Hematopoietic multipotent progenitor cell treated with erythropoietin and hydrocortisone succinate and interleukin-3 and kit ligand, for 8 days (in vitro differentiated cells): Measurements from ENCODE around the gene ORM2.
"Not testable (repeated sequence)": the region's sequence is repeated elsewhere in the genome, so short reads cannot be mapped to it uniquely, and the experiment has no call there.

ENCODE experiments used
- DNase-seq: peaks from one replicate; pipeline ENCODE4 v3.0.0-alpha.2; 2015

ORM2 gene

DNA sequence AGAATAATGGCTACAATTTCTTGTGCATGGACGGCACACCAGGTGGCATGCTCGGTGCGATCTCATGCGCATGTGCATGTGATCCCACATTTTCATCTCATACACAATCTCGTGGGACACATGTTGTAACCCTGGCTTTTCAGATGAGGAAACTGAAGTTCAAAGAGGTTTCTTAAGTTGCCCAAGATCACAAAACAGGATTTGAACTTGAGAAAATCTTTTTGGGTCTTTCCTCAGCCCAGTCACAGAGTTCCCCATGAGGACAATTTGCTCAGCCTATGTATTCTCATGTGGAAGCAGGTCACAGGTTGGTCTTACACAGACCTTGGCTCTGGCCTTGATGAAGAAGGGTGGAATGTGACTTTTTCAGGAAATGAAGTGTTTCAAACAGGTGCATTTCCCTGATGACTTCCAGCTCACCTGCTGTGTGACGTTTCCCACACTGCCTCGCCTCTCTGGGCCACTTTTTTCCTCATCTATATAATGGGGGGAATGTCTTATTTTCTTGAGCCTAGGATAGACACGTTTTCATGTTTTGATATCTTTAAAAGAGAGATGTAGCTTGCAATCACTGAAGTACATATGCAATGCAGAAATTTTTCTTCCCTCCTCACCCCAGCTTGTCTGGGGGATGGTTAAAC, 13.8 kb upstream of the ORM2 start:
- DNase-seq: no peak

GRCh38 chr9:114316605-114317230, 13.0 kb upstream of the ORM2 start:
- no peak for DNase-seq

DNA sequence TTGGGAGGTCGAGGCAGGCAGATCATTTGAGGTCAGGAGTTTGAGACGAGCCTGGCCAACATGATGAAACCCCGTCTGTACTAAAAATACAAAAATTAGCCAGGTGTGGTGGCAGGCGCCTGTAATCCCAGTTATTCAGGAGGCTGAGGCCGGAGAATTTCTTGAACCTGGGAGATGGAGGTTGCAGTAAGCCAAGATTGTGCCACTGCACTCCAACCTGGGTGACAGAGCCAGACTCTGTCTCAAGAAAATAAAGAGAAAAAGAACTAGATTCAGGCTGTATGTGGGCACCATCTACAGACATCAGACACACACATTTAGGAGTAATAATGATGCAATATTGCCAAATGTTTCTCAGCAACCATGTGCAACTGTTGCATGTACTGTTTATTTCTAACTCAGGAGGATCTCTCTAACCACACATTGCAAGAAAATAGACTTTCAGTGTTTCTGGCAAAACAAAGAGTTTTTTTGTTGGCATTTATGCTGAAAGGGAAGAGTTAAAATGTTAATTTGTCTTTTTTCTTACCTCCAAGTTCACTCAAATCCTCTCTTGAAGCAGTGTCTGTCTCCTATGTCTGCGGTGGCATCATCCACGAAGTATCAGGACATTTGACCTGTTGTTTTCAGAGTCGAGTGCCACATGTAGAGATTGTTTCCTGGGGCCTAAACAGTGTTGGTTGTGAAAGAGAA, 11.9 kb upstream of the ORM2 start:
- DNase-seq: no peak

GRCh38 chr9:114318416-114318815, 11.3 kb upstream of the ORM2 start:
- DNase-seq: no peak

GRCh38 chr9:114319147-114319546, 10.5 kb upstream of the ORM2 start:
- DNase-seq: no peak

GRCh38 chr9:114320710-114321109, 9.0 kb upstream of the ORM2 start:
- not testable (repeated sequence) for DNase-seq

GRCh38 chr9:114321759-114322158, 7.9 kb upstream of the ORM2 start:
- no peak for DNase-seq

GRCh38 chr9:114322160-114322818, 7.4 kb upstream of the ORM2 start:
- not testable (repeated sequence) for DNase-seq

DNA sequence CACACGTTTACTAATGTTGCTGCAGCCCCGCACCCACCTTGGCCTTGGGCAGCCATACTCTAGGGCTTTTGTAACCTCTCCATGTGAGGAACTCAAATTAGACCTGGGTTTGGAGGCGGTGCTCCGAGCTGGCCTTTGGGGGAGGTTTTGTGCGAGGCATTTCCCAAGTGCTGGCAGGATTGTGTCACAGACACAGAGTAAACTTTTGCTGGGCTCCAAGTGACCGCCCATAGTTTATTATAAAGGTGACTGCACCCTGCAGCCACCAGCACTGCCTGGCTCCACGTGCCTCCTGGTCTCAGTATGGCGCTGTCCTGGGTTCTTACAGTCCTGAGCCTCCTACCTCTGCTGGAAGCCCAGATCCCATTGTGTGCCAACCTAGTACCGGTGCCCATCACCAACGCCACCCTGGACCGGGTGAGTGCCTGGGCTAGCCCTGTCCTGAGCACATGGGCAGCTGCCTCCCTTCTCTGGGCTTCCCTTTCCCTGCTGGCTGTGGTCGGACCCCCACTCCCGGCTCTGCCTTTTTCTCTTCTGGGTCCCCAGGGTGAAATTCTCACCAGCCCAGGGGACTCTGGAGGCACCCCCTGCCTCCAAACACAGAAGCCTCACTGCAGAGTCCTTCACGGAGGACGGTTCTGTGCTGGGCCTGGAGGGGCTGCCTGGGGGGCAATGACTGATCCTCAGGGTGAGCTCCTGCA, 6.7 kb upstream of the ORM2 start, which contains the start of gene ORM1:
Gene ORM1 (plus strand): TSS at position 268 of the 701 bp plus-strand sequence. CDS start 36 bp downstream, at position 304.
- DNase-seq: not testable (repeated sequence)

DNA sequence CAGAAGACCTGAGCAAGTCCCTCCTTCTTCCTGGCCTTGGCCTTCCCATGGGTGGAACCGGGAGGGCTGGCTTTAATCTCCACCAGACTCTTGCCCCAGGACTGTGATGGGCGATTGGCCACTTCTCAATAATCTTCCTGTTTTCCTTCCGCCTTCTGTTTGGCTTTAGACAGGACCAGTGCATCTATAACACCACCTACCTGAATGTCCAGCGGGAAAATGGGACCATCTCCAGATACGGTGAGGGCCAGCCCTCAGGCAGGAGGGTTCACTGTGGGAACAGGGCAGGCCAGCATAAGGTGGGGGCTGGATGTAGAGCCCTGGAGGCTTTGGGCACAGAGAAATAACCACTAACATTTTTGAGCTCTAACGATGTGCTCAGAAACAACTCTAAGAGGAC, 5.8 kb upstream of the ORM2 start:
- DNase-seq: not testable (repeated sequence)

DNA sequence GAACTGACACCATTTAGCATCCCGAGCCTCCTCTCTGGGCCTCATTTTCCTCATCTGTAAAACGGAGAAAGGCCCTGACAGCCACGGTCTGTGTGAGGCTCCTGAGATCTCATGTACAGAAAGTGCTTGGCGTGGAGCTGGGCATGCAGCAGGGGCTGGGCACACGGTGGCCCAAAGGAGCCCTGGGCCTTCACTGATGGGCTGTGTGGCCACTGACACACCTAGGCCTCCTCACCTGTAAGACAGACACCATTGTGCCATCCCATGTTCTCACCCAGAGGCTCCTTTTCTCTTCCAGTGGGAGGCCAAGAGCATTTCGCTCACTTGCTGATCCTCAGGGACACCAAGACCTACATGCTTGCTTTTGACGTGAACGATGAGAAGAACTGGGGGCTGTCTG, 5.2 kb upstream of the ORM2 start:
- no peak for DNase-seq

- not testable (repeated sequence) for DNase-seq
Observed at GRCh38 chr9:114324965-114325364, 4.7 kb upstream of the ORM2 start.

GRCh38 chr9:114325684-114326254, 3.9 kb upstream of the ORM2 start:
- not testable (repeated sequence) for DNase-seq

- DNase-seq: no peak
Observed at GRCh38 chr9:114327749-114328148, 1.9 kb upstream of the ORM2 start.

DNA sequence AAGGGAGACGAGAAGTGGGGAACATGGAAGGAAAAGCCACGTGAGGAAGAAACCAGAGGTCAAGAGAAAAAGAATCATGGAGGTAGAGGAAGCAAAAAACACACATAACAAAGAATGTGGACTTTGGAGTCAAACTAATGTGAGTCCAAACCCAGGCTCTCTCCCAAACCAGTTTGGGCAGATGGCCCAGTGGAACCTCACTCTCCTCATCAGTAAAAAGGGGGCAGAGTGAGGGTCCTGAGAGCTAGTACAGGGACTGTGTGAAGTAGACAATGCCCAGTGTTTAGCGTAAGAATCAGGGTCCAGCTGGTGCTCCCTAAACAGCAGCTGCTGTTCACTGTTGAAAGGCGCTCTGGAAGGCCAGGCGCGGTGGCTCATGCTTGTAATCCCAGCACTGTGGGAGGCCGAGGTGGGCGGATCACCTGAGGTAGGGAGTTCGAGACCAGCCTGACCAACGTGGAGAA, 1.3 kb upstream of the ORM2 start:
- DNase-seq: not testable (repeated sequence)

DNA sequence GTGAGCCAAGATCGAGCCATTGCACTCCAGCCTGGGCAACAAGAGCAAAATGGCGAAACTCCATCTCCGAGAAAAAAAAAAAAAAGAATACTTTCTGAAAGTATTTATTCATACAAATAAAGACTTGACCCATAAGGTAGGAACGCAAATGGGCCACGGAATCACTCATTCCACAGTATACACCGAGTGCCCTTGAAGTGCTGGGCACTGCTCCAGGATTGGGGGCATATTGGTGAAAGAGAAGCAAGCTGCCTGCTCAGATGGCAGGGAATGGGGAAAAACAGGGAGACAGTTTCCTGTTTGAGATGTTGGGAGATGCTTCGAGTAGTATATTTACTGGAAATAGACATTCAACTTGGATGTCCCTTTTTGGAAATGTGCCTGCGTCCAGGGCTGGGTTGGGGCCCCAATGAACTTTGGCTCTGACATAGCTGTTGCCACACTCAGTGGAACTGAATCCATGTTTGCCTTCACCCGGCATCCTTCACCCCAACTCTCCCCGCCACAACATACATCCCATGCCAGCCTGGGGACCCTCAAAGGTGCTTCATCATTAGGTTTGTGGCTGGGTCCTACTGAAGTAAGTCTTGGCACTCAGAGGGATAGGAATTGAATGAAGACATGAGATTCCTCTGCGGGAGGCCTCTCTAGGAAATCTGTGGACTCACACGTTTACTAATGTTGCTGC, 588 bp upstream of the ORM2 start:
- not testable (repeated sequence) for DNase-seq

- DNase-seq: no peak
Observed at GRCh38 chr9:114330636-114331035, 967 bp downstream of the ORM2 start.

DNA sequence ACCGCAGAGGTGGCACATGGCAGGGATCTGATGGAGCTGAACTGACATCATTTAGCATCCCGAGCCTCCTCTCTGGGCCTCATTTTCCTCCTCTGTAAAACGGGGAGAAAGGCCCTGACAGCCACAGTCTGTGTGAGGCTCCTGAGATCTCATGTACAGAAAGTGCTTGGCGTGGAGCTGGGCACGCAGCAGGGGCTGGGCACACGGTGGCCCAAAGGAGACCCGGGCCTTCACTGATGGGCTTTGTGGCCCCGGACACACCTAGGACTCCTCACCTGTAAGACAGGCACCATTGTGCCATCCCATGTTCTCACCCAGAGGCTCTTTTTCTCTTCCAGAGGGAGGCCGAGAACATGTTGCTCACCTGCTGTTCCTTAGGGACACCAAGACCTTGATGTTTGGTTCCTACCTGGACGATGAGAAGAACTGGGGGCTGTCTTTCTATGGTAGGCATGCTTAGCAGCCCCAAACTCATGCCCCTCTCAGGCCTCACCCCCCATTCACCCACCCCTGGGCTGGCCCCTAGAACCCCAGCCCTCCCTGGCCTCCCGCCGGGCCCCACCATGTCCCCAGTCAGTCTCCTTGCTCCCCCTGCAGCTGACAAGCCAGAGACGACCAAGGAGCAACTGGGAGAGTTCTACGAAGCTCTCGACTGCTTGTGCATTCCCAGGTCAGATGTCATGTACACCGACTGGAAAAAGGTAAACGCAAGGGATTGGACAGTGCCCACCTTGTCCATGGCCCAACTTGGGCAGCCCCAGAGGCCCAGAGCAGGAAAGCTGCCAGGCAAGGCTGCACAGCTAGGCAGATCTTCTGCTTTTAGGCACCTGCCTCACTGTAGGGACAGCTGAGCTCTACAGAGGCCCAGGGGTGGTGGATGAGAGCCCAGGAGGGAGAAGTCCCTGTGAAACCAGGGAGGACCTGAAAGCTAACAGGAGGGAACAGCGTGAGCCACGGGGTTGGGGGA, 1.8 kb downstream of the ORM2 start:
- DNase-seq: not testable (repeated sequence)

DNA sequence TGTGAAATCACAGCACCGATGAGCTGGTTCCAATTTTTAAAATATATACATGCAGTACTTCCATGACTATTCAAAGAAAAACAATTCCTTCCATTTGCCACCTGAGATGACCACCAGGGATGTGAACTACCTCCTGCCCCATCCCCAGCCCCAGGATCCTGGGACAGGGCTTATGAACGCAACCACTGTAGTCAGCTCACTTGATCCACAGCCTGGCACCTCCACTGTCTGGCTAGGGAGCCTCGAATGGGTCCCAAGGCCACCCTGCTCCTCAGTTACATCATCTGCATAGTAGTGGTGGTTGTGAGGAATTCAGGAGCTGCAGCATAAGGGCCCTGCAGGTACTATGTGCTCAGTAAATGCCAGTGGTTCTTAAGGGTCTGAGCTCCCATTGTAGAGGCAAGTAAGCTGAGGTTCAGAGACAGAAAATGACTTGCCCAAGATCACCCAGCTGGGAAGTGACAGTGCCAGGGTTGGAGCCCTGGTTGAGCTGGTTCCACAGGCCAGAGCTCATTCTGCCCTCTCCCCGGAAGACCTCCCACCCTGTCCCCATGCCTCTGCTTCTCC, 2.9 kb downstream of the ORM2 start:
- DNase-seq: not testable (repeated sequence)

DNA sequence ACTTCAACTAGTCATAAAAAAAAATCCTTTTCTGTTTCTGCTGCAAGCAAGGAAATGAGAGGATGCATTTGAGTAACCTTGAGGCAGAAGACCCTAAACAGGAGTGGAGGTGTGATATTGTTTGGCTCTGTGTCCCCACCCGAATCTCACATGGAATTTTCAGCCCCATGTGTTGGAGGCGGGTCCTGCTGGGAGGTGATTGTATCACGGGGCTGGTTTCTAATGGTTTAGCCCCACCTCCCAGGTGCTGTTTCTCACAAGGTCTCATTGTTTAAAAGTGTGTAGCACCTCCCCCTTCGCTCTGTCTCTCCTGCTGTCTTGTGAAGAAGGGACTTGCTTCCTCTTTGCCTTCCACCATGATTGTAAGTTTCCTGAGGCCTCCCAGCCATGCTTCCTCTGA, 4.0 kb downstream of the ORM2 start:
- not testable (repeated sequence) for DNase-seq
